ENCODE measurements around the gene EPS8L3. TPM values are rescaled to one million over a fixed set of nuclear protein-coding genes. Genes with fewer than 3 reads are reported as not detected.

The EPS8L3 gene
- total RNA-seq (ENCODE audit: low replicate concordance): not detected in 2 replicates

GRCh38 chr1:109763646-109764415 is at the start of gene EPS8L3:
TSS of gene EPS8L3 (minus strand) at chr1:109763923. CDS start at chr1:109761749, 2,174 bp downstream.

GRCh38 chr1:109740615-109741373 is 22.9 kb downstream of the EPS8L3 start, which contains the start of gene GSTM3:
TSS of gene GSTM3 (minus strand) at chr1:109741038. CDS start at chr1:109740287, 751 bp downstream.

GRCh38 chr1:109711593-109712320 is 52.0 kb downstream of the EPS8L3 start, which contains the start of gene GSTM5:
TSS of gene GSTM5 (plus strand) at chr1:109712251. CDS start at chr1:109712313, 62 bp downstream.

Other genes starting within 250 kb of the EPS8L3 start
- not detected in 2 replicates for gene GPR61, start 224.1 kb downstream of the EPS8L3 start, total RNA-seq (ENCODE audit: low replicate concordance)
- gene GNAI3, start 215.3 kb downstream of the EPS8L3 start, total RNA-seq (ENCODE audit: low replicate concordance): 13.0 and 13.8 TPM in 2 replicates
- gene GNAT2, start 144.3 kb downstream of the EPS8L3 start, total RNA-seq (ENCODE audit: low replicate concordance): 0.38 TPM in 1 of 2 replicates, not detected in the other
- gene AMPD2, start 144.1 kb downstream of the EPS8L3 start, total RNA-seq (ENCODE audit: low replicate concordance): 65.4 and 69.8 TPM in 2 replicates
- gene GSTM4, start 107.8 kb downstream of the EPS8L3 start, total RNA-seq (ENCODE audit: low replicate concordance): 5.7 and 9.9 TPM in 2 replicates
- 8.0 and 15.0 TPM in 2 replicates for gene GSTM2, start 95.9 kb downstream of the EPS8L3 start, total RNA-seq (ENCODE audit: low replicate concordance)
- gene GSTM1, start 76.1 kb downstream of the EPS8L3 start, total RNA-seq (ENCODE audit: low replicate concordance): 6.1 and 8.8 TPM in 2 replicates
- gene GSTM5, start 51.7 kb downstream of the EPS8L3 start, total RNA-seq (ENCODE audit: low replicate concordance): 0.60 and 9.0 TPM in 2 replicates
- gene GSTM3, start 22.9 kb downstream of the EPS8L3 start, total RNA-seq (ENCODE audit: low replicate concordance): 37.6 and 107 TPM in 2 replicates
- 13.6 and 60.3 TPM in 2 replicates for gene CSF1, start 146.9 kb upstream of the EPS8L3 start, total RNA-seq (ENCODE audit: low replicate concordance)
- gene AHCYL1, start 220.8 kb upstream of the EPS8L3 start, total RNA-seq (ENCODE audit: low replicate concordance): 58.8 and 59.9 TPM in 2 replicates

All from smooth muscle cell of the coronary artery (primary cell).